Measurements from ENCODE around the gene GTF2H1.

GTF2H1 gene

GRCh38 chr11:18294862-18295261 is 27.5 kb upstream of the GTF2H1 start:
- no peak for TF ChIP-seq CTCF (conservative IDR thresholded peaks at IDR 0.05; ENCODE audit: control insufficient read depth, insufficient read depth, low read depth, low read length)
- H3K4me3 ChIP-seq (ENCODE audit: control insufficient read depth, low read depth, low read length): no peak overlapping the region
- DNase-seq (ENCODE audit: low read depth): no peak

GRCh38 chr11:18295316-18295715 is 27.1 kb upstream of the GTF2H1 start:
- DNase-seq (ENCODE audit: low read depth): no peak
- no peak overlapping the region for H3K4me3 ChIP-seq (ENCODE audit: control insufficient read depth, low read depth, low read length)
- no peak for TF ChIP-seq CTCF (conservative IDR thresholded peaks at IDR 0.05; ENCODE audit: control insufficient read depth, insufficient read depth, low read depth, low read length)

- TF ChIP-seq CTCF (conservative IDR thresholded peaks at IDR 0.05; ENCODE audit: control insufficient read depth, insufficient read depth, low read depth, low read length): no peak
- no peak overlapping the region for H3K4me3 ChIP-seq (ENCODE audit: control insufficient read depth, low read depth, low read length)
- no peak for DNase-seq (ENCODE audit: low read depth)
These were observed 22.6 kb upstream of the GTF2H1 start for GRCh38 chr11:18299721-18300120.

GRCh38 chr11:18304745-18305144 is 17.6 kb upstream of the GTF2H1 start:
- H3K4me3 ChIP-seq (ENCODE audit: control insufficient read depth, low read depth, low read length): no peak overlapping the region
- no peak for TF ChIP-seq CTCF (conservative IDR thresholded peaks at IDR 0.05; ENCODE audit: control insufficient read depth, insufficient read depth, low read depth, low read length)
- no peak for DNase-seq (ENCODE audit: low read depth)

GRCh38 chr11:18307461-18308139 is 14.8 kb upstream of the GTF2H1 start:
- H3K4me3 ChIP-seq (ENCODE audit: control insufficient read depth, low read depth, low read length): no peak overlapping the region
- no peak for DNase-seq (ENCODE audit: low read depth)
- TF ChIP-seq CTCF (conservative IDR thresholded peaks at IDR 0.05; ENCODE audit: control insufficient read depth, insufficient read depth, low read depth, low read length): no peak

- no peak for TF ChIP-seq CTCF (conservative IDR thresholded peaks at IDR 0.05; ENCODE audit: control insufficient read depth, insufficient read depth, low read depth, low read length)
These were observed 14.1 kb upstream of the GTF2H1 start for GRCh38 chr11:18308242-18308641.

GRCh38 chr11:18309691-18310090 is 12.7 kb upstream of the GTF2H1 start:
- no peak for DNase-seq (ENCODE audit: low read depth)
- H3K4me3 ChIP-seq (ENCODE audit: control insufficient read depth, low read depth, low read length): no peak overlapping the region
- no peak for TF ChIP-seq CTCF (conservative IDR thresholded peaks at IDR 0.05; ENCODE audit: control insufficient read depth, insufficient read depth, low read depth, low read length)

More at GRCh38 chr11:18308242-18308641, 14.1 kb upstream of the GTF2H1 start:
- no peak for DNase-seq (ENCODE audit: low read depth)
- H3K4me3 ChIP-seq (ENCODE audit: control insufficient read depth, low read depth, low read length): no peak overlapping the region
